GM12801 (cell line): ENCODE data around the gene MS4A15.

Source experiments
- TF ChIP-seq, protein P1 (sequence below): IDR thresholded peaks from one replicate; pipeline ENCODE4 v1.5.1; 2011; ENCODE audit warnings: control low read depth; ENCODE audit not compliant: insufficient read length; ENCODE audit errors: extremely low read depth

The MS4A15 gene

GRCh38 chr11:60810569-60810968 is 53.9 kb downstream of the MS4A15 start:
- TF ChIP-seq, protein P1, sequence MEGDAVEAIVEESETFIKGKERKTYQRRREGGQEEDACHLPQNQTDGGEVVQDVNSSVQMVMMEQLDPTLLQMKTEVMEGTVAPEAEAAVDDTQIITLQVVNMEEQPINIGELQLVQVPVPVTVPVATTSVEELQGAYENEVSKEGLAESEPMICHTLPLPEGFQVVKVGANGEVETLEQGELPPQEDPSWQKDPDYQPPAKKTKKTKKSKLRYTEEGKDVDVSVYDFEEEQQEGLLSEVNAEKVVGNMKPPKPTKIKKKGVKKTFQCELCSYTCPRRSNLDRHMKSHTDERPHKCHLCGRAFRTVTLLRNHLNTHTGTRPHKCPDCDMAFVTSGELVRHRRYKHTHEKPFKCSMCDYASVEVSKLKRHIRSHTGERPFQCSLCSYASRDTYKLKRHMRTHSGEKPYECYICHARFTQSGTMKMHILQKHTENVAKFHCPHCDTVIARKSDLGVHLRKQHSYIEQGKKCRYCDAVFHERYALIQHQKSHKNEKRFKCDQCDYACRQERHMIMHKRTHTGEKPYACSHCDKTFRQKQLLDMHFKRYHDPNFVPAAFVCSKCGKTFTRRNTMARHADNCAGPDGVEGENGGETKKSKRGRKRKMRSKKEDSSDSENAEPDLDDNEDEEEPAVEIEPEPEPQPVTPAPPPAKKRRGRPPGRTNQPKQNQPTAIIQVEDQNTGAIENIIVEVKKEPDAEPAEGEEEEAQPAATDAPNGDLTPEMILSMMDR, result no peak

DNA sequence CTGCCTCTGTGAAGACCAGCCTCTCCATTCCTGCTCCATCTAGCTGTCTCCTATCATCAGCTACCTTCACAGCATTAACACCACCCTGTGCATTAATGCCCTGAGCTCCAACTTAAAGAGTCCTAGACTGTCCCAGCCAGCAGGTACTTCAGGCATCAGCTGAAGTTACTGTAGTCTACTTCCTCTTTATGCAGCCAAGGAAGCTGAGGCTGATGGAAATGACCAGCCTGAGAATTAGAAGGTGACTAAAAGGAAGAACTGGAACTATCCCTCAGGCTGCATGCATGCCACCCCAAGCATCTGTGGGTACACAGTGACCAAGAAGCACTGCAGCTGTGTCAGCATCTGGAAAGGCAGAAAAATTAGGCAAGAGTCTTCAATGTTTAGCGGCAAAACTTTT is 56.7 kb downstream of the MS4A15 start:
- TF ChIP-seq, protein P1, result no peak

- TF ChIP-seq, protein P1, result no peak
These were observed 57.4 kb downstream of the MS4A15 start for GRCh38 chr11:60814112-60814511.

GRCh38 chr11:60816590-60817157 is 60.0 kb downstream of the MS4A15 start:
- TF ChIP-seq, protein P1, result no peak

GRCh38 chr11:60818057-60818456 is 61.4 kb downstream of the MS4A15 start:
- TF ChIP-seq, protein P1, result no peak

DNA sequence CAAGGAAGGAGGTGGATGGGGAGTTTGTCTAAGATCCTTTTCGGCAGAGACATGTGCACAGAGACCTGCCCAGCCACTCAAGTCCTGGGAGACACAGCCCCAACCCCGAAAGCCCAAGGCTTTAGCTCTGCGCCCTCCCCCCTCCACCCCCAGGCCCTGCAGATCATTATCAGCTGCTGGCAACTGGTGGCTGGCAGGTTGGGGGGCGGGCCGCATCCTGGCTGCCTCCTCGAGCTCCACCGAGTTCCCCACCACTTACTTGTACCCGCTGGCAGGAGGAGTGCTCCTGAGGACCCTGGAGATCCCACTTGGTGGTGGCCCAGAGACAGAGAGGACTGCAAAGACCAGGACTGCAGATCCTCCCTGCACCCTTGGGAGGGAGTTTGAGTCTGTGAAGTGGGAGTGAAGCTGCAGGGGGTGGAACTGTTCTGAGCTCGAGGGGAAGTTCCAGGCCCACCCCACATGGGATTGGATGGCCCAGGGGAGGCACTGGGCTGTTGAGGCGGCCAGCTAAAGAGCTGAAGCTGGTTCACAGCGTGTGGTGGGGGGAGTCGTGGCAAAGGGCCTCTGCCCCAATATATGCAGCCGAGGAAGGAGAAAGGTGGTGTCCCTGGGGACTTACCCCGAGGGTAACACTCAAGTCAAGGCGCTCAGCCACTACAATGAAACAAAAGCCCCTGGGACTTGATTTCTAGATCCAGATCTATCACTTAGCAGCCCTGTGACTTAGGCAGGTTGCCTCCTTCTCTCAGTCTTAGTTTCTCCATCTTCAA is 65.3 kb downstream of the MS4A15 start:
- TF ChIP-seq, protein P1, result no peak

- TF ChIP-seq, protein P1, result no peak
These were observed 68.5 kb downstream of the MS4A15 start for GRCh38 chr11:60825118-60825517.
